ENCODE measurements around the gene SH3YL1. TPM values are rescaled to one million over a fixed set of nuclear protein-coding genes. Genes with fewer than 3 reads are reported as not detected.

SH3YL1 gene
- total RNA-seq, 1 donor from 2014 or later: 28.6 TPM

DNA sequence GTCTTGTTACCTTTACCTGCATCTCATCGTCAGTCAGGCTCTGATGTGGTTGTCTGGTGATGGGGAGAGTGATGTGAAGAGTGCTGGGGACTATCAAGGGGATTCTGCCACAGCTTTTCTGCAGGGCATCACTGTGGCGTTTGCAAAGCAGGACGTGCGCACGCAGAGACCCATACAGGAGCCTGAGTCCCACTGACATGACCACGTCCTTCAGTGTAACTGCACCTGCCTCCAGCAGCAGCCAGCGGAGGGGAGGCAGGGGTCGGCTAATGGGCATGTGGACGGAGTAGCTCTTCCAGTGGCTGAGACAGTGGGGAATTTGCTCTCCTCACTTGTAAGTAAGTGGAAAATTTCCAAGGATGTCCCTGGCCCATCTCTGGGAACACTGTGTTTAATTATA lies 17.5 kb upstream of the SH3YL1 start:
- DNase-seq: no peak

DNA sequence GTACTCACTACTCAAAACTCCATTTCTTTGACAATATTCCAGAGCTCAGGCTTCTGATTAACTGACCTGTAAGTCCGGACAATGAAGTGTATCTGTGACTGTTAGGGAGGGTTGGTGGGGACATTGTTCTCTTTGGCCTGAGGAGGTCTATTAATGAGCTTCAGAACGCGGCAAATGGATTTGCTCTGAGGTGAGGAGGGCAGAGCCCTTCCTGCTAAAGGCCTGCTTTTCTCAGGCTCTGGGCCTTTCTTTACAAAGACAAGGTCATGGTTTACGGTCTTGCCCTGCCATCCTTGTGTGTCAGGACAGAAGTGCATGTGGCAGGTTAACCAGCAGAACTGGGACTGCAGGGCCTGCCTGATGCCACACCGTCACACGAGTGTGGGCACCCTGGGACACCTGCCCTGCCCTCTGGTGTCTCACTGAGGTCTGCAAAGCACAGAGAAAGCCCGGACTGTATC lies 16.8 kb upstream of the SH3YL1 start:
- DNase-seq: no peak

DNA sequence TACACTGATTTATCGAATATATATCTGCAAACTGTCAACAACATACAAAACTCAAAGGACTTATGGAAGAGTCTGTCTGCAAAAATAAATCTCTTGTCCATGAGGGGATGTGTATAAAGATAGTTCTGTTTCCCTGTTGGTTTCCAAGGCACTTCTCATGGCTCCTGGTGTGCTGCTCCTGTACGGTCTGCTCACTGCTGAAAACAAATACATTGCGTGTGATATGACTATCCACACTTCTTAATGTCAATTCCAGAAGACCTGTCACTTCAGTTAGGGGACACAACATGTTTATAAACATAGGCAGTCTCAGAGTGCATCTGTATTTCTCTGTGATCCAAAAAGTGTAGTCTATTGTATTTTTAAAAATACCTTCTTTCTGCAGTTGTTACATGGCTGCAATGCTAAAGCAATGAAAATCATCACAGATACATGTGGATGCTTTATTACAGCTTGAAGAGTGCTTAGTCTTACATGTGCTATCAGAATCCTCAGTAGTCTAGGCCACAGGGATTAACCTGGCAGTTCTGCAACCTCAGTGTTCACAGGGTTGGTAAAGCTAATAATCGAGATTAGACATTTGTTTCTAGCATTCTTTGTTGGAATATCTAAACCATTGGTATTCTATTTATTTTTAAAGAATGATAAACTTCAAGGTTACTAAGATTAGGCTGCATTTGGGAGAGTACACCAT lies 16.3 kb upstream of the SH3YL1 start:
- no peak for DNase-seq

DNA sequence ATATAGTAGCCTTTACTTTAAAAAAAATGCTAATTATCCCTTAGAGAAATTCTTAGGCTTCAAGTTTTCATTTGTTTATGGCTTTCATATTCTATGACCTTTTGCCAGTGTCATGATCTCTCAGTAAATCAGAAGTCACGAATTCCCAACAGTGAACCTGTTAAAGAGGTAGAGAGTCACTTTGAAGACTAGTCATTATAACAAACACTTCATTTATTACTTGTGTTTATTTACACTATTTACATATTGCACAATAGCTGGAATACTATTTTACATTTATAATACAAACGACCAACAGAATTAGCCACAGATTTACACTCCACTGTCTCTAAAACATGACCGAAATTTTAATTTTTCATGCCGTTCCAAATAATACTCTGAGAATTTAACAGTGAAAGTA lies 15.5 kb upstream of the SH3YL1 start:
- no peak for DNase-seq

DNA sequence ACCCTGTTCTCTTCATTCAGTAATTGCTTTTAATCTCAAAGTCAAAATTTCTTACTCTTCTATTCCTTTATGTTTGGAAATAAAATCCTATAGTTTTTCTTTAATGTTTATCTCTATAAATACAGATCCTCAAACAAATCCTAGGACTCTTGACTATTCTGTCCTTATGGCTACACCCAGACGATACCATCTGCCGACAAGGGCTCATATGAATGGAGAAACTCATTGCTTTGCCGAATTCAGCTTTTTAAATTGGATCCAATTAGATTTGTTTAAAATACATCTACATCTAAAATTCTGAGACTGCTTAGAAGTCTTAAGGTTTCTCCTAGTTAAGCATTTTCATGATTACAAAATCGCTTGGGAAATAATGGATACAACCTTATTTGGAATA lies 15.1 kb upstream of the SH3YL1 start:
- no peak for DNase-seq

DNA sequence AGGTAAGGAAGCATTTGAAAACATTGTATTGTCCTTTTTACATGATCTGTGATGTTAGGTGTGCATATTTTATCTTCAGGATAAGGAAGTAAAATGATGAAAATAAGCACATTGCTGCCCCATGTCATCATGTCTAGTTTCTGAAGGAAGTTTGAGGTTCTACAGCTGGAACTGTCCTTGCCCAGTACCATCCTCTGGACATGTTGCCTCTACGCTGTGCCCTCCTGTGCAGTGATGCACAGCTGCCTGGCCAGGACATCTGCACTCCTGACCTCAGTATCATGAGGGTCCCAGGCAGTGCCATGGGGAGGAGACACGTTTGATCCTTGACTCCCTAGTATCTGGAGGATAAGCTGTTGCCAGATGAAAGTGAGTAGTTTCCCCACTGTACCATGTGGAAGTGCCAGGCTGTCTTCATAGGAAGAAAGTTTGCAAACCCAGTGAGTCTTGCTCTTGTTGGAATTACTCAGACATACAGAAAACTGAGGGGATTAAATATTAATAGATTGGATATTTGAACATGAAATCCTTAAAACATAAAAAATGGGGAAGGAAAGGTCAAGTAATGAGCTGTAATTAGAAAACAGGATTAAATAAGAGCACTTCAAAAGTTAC lies 14.6 kb upstream of the SH3YL1 start:
- DNase-seq: no peak

DNA sequence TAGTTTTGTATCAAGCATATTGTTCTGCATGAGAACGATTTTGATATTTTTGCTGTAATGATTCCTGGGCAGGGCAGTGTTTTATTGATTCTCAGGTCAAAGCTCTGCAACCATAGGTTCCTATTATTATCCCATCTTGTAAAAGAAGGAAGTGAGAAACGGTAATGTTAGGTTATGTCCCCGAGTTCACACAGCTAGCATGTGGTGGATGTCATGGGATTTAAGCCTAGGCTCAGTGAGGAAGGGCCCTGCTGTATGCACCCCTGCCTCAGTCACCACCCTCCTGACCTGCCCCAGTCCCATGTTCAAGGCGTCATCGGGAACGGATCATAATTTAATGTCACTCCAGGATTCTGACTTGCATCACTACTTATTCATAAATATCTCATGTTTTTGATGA lies 11.6 kb upstream of the SH3YL1 start:
- no peak for DNase-seq

DNA sequence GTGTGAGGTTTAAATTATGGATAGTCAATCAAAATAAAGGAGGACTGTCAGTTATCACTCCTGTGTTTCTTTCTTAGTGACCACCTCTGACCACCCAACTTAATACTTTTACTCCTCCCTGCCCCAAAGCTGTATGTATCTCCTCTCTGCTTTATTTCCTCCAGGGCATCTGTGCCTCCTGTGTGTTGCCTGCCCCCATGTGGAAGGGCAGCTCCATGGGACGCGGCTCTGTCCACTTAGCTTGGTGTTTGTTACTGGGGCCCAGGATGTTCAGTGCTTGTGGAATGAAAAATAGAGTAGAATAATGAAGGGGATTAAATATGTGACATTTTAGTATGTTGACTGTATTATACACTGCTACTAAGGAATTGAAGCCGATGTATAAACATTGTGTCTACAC lies 10.7 kb upstream of the SH3YL1 start:
- no peak for DNase-seq

DNA sequence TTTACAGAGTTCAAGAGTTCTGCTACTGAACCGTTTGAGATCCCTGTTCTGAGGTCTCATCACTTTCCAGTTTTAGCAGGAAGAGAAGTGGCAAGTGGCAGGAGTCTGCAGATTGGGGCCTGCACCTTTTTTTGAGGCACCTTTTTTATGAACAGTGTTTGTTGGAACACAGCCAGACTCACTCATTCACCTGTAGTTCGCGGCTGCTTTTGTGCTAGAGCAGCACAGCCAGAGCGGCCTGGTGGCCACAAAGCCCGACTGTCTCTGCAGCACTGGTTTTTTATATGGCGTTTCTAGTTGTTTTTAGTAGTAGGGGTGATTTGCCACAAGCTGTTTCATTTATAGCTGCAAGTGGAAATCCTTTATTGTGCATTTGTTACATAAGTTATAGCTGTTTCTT lies 9.5 kb upstream of the SH3YL1 start:
- no peak for DNase-seq

DNA sequence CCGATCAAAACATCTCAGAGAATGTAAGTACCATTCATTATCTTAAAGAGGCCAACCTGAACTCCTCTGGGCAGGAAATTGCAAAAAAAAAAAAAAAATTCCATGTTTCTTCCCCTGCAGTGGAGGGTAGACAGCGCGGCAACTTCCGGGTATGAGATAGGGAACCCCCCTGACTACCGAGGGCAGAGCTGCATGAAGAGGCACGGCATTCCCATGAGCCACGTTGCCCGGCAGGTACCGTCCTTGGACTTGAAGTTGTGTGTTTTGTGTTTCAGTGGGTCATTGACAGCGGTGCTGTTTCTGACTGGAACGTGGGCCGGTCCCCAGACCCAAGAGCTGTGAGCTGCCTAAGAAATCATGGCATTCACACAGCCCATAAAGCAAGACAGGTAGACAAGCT lies 8.1 kb upstream of the SH3YL1 start:
- DNase-seq: no peak

DNA sequence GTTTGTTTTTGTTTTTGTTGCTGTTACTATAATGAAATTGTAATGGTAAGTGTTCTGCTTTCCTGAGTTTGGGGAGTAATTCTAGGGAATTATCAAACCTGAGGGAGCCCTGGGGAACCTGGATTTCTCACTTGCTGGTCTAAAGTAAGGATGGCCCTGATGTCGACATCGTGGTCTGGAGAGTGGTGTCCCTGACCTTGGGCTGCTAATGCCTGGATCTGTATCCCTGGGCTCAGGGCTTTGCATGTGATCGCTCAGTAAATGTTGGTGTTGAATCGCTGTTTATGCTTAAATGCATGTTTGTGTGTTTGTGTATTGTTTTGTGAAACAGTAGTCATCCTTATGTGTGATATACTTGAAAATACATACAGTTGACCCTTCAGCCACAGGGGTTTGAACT lies 7.0 kb upstream of the SH3YL1 start:
- DNase-seq: no peak

DNA sequence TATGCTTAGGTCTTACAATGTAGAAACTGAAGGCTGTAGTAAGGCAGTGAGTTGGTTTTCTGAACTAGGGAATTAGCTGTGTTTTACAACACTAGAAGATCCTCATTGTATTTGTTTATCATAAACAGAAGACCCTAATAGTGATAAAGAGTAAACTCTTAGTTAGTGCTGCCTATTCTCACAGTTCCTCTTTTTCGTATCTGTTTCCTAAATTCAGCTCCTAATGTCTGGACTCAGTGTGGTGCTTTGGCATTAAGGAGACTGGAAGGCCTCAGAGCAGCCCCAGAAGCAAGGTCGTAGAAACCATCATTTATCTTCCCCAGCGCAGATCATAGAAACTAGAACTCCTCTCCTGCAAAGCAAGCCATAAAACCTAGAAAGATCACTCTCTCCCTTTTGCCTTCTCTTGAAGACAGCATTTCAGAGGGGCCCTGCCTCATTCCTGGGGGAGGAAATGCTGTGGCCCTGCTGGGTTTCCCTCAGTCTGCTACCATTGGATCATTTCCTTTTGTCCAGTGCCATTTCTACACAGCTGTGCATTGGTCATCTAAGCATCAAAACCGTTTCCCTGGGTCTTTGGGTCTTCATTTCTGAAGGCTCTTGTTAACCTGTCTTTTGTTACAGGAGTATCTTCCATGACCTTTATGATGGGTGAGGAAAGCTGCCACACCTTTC lies 5.7 kb upstream of the SH3YL1 start:
- DNase-seq: peak; percentile 10

DNA sequence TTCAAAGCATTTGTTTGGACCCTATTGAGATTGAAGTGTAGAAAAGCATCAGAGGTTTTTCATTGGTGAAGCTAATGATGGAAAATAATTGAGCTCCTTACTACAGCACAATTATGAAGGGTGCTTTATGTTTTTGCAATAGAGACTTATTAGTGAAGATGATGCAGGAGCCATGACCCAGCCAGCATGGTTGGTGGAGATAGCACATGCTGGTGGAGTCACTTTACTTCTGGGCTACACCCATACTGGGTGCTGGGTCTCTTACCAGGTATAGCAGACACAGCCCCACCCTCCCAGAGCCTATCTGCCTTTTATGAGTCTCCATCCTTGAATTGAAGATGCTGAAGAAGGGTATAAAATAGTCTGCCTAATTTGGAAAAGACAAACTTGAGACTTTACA lies 4.5 kb upstream of the SH3YL1 start:
- no peak for DNase-seq

DNA sequence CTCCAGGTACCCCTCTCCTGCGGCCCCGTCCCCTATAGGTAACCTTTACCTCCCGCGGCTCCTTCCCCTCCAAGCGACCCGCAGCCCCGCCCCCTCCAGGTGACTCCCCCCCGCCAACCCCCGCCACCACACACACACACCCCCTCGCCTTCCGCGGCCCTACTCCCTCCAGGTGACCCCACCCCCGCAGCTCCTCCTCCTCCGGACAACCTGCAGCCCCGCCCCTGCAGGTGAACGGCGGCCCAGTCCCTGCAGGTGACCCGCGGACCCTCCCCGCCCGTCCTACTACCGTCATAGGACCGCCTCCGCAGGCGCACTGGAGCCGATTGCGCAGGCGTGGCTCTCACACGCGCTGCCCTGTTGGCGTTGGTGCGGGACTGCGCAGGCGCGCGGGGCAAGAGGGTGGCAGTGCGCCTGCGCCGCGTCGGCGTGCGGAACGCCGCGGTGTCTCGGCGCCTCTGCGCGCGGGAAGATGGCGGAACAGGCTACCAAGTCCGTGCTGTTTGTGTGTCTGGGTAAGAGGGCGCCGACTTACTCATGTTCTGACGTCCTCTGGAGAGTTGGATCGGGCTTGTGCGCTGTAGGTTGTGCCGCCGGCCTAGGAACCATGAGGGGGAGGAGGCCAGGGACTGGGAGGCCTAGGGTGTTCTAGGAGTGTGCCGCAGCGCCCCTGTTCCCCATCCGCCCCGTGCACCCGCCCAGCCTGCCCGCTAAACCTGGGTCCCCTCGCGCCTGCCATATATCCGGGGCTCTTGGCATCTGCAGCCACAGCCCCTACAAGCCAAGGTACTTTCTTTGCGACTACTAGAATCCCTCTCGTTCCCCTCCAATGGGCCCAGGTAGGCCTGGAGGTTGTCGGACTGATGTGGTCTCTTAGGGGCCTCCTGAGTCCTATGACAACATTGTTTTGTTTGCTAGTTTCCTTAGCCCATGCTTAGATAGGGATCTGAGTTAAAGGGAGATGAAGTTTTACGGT lies 949 bp upstream of the SH3YL1 start, which contains the start of gene ACP1:
Gene ACP1, plus strand, starts transcription at position 455 of the 976 bp plus-strand sequence. Its CDS starts 18 bp downstream, at position 473.
- peak; percentile 98 for DNase-seq

DNA sequence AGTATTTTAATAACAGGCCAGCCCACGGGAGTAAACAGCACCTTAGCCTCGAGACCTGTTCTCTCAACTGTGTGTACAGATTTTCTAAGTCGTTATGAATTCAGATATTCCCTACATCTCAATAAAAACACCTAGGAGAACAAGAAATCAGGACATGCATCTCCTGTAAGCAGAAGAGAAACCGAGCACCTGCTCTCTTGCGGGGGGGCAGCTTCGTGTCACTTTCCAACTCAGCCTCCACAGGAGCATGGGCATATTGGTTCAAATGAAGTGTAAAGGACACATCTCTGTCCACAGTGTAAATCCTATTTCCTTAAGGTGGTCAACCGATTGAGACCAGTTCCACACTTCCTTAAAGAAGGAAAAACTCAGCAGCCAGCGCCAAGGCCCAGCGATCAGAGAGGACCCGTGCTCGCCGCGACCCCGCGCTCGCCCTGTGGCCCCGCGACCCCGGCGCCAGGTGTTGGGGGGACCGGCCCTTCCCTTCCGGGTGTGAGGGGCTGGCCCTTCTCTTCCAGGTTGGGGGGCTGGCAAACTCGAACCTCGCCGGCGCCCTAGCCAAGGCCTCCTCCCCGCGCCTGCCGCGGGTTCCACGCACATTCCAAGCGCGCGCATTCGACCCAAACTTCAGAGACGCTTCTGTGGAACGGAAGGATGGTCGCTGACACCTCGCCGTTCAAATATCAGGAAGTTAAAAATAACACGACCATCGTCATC lies 652 bp downstream of the SH3YL1 start:
- no peak for DNase-seq

DNA sequence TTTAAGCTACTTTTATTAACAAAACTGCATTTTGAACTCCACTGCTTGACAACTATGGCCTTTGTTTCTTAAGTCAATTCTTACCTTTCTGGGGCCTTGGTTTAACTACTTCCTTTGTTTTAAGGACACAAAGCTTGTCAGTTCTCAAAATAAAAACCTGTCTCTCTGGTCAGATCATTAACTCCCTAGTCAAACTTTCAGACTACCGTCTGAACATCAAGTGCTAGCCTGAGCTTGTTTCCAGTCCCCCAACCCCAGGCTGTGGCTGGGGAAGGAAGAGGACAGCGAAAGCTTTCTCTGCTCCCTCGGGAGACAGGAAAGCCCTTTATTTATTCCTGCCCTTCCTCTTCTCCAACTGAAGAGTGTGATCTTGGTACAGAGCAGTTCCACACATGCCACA lies 1.7 kb downstream of the SH3YL1 start:
- no peak for DNase-seq

DNA sequence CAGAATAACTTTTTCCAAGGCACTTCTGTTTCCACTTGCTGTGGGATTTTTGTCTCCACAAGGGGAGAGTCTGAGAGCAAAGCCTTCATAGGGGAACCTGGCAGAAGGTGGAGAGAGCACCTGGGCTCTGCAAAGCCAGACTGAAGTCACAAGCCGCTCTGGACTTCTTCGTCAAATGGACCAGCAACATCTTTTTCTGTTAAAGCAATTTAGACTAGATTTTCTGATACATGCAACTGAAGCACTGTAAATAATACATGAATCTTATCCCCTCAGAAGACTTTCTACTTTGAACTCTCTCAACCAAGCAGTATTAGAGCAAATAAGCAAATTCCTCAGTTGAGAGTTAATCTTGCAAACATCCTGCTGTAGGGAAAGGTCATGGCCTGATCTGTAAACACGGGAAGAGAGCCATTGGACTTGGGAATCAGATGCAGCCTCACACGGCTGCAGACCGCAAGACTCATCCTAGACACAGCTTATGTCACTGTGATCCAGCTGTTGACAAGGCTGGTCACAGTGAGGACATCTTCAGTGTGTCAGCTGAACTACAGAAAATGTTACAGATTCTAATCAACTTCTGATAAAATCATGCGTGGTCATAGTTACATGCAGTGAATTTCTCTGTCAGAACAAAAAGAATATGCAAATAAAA lies 3.2 kb downstream of the SH3YL1 start:
- no peak for DNase-seq

DNA sequence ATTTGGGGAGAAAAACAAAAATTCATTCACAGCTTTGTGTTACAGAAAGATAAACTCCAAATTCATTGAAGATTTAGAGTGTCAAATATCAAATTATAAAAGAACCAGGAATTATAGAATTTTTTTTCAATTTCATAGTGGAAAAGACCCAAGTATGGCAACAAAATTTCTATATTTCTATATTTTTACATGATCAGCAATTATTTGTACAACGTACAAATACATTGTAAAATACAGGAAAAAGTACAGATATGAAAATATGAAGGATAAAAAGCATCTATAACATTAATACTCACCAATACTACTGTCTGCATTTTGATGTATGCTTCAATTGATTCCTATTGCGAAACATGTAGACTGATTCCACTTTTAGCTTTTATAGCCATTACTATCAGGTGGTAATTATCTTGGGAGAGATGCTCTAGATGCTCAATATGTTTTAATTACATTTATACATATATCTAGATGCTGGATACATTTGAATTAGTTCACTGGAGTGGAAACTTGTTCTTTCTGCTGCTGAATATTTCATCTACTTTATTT lies 4.0 kb downstream of the SH3YL1 start:
- DNase-seq: no peak

DNA sequence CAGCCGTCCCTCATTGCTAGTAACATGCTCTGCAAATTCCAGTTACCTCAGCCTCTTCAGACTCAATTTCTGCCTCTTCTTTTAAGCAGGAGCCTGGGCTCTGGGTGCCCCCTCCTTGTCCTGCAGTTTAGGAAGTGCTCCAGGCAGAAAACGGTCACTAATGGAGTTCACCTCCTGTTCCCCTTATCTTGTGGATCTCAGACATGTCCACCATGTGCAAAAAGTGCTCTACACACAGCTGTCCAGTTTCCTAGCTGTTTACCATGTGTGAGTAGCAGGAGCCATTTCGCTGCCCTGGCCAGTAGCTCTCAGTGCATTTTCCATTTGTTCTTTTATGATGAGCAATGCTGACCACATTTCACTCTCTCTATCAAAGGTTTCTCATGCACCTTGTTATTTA lies 4.9 kb downstream of the SH3YL1 start:
- DNase-seq: no peak

DNA sequence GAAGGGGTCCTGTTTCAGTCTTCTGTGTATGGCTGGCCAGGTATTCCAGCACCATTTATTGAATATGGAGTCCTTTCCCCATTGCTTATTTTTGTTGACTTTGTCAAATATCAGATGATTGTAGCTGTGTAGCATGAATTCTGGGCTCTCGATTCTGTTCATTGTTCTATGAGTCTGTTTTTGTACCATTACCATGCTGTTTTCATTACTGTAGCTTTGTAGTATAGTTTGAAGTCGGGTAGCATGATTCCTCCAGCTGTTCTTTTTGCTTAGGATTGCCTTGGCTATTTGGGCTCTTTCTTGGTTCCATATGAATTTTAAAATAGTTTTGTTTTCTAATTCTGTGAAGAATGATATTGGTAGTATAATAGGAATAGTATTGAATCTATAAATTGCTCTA lies 6.0 kb downstream of the SH3YL1 start:
- no peak for DNase-seq

DNA sequence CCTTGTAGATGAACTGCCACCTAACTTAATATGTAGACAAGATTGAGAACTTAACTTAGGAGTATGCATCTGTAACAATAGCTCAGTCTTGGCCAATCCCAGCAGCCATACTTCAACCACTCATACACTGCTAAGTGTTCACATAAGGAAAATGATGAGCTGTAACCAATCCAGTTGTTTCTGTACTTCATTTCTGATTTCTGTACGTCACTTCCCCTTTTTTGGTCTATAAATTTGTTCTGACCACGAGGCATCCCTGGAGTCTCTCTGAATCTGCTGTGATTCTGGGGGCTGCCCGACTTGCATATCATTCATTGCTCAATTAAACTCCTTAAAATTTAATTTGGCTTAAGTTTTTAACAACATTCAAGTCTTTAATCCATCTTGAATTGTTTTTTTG lies 6.4 kb downstream of the SH3YL1 start:
- DNase-seq: no peak
